GM12892 (cell line): ENCODE measurements around the gene ACSM2B.
"Not testable (repeated sequence)": the region's sequence is repeated elsewhere in the genome, so short reads cannot be mapped to it uniquely, and the experiment has no call there.

ENCODE experiments used
- POLR2A ChIP-seq: IDR thresholded peaks from 2 replicates; pipeline ENCODE4 v1.6.1; 2011; ENCODE audit warnings: low read depth, low read length, control low read depth
- TAF1 ChIP-seq: IDR thresholded peaks from 2 replicates; pipeline ENCODE4 v1.6.1; 2011; ENCODE audit warnings: low read depth, mild to moderate bottlenecking, control low read depth, low read length, borderline replicate concordance

DNA sequence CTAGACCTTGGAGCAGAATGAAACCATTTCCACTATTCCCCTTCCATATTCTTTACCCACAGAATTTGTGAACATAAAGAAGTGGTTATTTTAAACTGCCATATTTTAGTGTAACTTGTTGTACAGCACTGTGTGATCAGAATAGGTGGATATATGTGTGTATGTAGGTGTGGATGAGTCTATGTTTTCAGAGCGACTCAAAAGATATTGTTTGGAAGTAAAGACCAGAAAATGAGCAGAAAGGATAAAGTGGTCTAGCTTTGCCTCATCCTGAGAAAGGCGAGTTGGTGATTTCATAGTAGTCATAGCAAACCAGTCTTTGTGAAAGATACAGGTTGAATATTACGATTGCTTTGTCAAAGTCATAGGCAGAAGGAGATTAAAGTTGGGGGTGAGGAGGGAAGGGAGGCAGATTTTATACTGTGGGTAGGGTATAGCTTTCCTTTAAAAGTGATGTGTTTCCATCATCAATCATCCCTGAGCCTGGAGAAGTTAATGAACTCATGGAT, 43.8 kb downstream of the ACSM2B start:
- not testable (repeated sequence) for TF ChIP-seq POLR2A, TAF1
